Skeletal muscle tissue (tissue), 4 donors: Measurements from ENCODE around the gene DPYD. TPM values are rescaled to one million over a fixed set of nuclear protein-coding genes. Genes with fewer than 3 reads are reported as not detected.

Experiments used
- H3K27ac ChIP-seq: one replicate; pipeline ENCODE4 v1.7.0; 2013; ENCODE audit warnings: mild to moderate bottlenecking, low read depth, low read length, inconsistent platforms
- H3K27me3 ChIP-seq, 3 donors: one replicate each; pipeline ENCODE4 v1.7.0; 2013; ENCODE audit warnings: low read length in 3 of 3; ENCODE audit not compliant: control insufficient read depth in 3 of 3, insufficient read depth in 3 of 3
- H3K36me3 ChIP-seq, 3 donors: one replicate each; pipeline ENCODE4 v1.7.0; 2013; ENCODE audit warnings: low read length in 3 of 3; ENCODE audit not compliant: control insufficient read depth in 3 of 3, insufficient read depth in 3 of 3
- H3K4me1 ChIP-seq, 3 donors: one replicate each; pipeline ENCODE4 v1.7.0; 2013; ENCODE audit warnings: low read length in 3 of 3, mild to moderate bottlenecking in 3 of 3; ENCODE audit not compliant: control insufficient read depth in 3 of 3, insufficient read depth in 3 of 3
- H3K4me3 ChIP-seq, 3 donors: one replicate each; pipeline ENCODE4 v1.7.0; 2013; ENCODE audit warnings: low read length in 3 of 3
- H3K9ac ChIP-seq, 3 donors: one replicate each; pipeline ENCODE4 v1.7.0; 2013; ENCODE audit warnings: low read length in 3 of 3, mild to moderate bottlenecking in 3 of 3, moderate library complexity in 2 of 3, low read depth in 1 of 3
- H3K9me3 ChIP-seq, 3 donors: one replicate each; pipeline ENCODE4 v1.7.0; 2013; ENCODE audit warnings: low read length in 3 of 3; ENCODE audit not compliant: control insufficient read depth in 3 of 3
- total RNA-seq: library from RNA; depleted of rRNA; stranded (reverse); fragments of >200 nt; gene quantifications from one replicate; pipeline ENCODE4 v1.2.3, GENCODE V29; 2014
- donor health status: Osteomylitis.

Gene DPYD
- 18.8 TPM for total RNA-seq

DNA sequence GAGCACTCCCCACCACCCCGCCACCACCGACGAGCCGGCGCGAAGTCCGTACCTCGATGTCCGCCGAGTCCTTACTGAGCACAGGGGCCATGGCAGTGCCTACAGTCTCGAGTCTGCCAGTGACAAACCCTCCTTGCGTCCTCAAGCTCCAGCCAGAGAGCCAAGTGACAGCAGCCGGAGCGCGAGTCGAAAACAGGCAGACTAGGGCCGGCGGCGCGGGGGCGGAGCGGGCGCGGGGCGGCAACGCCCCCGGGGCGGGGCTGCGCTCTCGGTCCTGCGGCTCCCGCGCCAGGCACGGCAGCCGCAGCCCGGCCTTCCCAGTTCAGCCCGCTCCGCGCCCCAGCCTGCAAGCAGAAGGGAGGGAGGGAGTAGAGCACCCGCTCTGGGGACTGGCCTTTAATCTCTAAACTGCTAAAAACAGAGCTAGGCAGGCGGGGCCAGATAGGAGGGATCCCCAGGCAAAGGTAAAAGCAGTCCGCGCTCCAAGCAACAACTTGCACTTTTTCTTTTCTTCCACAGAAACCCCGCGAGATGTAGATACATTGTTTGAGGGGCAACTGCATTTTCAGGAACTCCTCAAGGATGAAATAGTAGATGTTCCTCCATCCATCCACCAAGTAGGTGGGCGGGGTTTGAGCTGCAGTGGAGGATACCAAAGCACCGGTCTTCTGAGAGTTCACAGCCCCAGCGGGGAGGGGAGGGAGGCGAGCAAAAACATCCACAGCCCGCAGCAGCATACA lies at the start of gene DPYD:
Gene DPYD, minus strand, starts transcription at position 203 of the 740 bp plus-strand sequence. Its CDS starts 112 bp downstream, at position 91.
- Histone ChIP-seq H3K9ac (peak within 1 kb of the TSS; percentile 81 to 93 (median 93)), H3K9me3 (no peaks in the 10 kb centered on the region), H3K27me3 (no peaks in the 10 kb centered on the region), H3K4me1 (peaks cover 6 to 7% (median 6%) of the 10 kb centered on the region in 3 donors), H3K4me3 (peak within 1 kb of the TSS; percentile 90 to 93 (median 92)), H3K27ac (peak within 1 kb of the TSS; percentile 94), H3K36me3 (no peaks in the 10 kb centered on the region)

GRCh38 chr1:97960470-97960869 lies 39.6 kb upstream of the DPYD start:
- Histone ChIP-seq H3K27me3 (no peaks in the 10 kb centered on the region), H3K9me3 (no peaks in the 10 kb centered on the region), H3K36me3 (no peaks in the 10 kb centered on the region), H3K4me3 (no peak overlapping the region), H3K9ac (no peak overlapping the region), H3K27ac (no peak overlapping the region), H3K4me1 (no peaks in the 10 kb centered on the region)

DNA sequence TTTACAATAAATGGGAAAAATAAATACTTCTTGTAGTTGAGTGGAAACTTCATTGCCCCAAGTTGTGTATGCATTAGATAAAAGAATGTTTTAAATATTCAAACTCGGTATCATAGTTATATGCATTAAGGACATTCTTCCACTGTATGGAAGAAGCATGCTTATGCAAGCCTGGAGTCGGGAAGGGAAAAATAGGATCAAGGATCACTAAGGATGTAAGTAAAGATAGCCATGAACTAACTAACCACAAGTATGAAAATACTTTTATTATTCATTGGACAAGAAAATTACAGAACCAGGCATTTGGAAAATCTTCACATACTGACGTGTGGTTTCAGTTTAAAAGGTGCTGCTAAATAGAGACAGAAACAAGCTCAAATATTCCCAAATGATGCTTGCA lies 26.9 kb upstream of the DPYD start:
- Histone ChIP-seq H3K4me1 (no peaks in the 10 kb centered on the region), H3K27me3 (no peaks in the 10 kb centered on the region), H3K4me3 (no peak overlapping the region), H3K27ac (no peak overlapping the region), H3K36me3 (no peaks in the 10 kb centered on the region), H3K9me3 (no peaks in the 10 kb centered on the region), H3K9ac (no peak overlapping the region)

DNA sequence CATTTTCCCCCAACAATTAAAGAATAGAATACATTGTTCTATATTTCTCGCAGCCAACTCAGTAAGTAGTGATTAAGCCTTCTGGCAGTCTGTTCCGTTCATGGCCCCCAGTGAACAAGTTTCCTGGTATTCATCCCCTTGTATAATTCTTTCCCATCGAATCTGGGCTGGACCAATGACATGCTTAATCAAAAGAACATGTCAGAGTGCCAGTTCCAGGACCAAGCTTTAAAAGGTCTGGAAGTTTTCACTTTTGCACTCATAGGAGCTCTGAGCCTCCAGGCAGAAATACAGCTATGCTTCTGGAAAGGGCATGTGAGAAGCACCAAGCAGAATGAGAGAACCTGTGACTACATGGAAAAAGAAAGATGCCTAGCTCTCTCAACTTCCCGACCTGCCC lies 22.5 kb upstream of the DPYD start:
- Histone ChIP-seq H3K9ac (no peak overlapping the region), H3K4me1 (no peaks in the 10 kb centered on the region), H3K27me3 (no peaks in the 10 kb centered on the region), H3K4me3 (no peak overlapping the region), H3K27ac (no peak overlapping the region), H3K36me3 (no peaks in the 10 kb centered on the region), H3K9me3 (no peaks in the 10 kb centered on the region)

DNA sequence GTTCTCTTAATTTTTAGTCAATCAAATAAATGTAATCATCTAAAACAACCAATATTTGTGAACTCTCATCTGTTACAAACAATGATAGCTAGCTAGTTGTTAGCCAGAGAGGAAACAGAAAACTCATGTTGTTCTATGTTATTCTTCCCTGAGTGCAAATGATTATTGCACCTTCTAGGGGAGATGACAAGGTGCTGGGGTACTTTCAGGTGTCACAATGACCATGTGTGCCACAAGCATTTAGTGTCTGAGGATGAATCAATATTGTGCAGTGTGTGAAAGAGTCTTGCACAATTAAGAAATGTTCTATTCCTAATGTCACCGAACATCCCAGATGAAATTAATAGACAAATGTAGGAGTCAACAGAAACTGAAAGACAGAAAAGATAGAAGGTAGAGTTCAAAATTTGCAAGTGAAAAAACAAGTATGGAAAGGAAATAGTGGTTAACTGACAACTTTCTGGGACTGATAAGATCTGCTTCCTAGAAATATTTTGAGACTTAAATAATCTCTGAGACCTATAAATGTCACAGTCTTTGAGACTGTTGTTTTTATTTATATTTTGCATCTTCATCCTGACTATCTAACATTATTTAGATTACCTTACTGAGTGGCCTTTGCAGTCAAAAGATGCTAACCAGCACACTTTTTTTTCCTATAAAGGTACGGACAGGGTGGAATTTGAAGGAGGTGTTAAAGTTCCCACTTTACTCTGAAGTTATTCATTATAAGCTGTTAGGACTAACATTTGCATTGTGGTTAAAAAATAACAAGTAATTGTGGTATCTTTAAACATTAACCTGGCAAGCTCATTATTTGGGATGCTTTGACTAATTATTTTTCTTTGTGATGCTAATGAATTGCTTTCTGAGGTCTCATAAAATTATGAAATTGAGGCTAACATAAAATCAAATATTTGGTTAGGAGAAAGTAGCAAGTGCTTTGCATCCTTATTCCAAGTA lies 21.6 kb upstream of the DPYD start:
- H3K4me1 ChIP-seq = no peaks in the 10 kb centered on the region
- H3K9me3 ChIP-seq = no peaks in the 10 kb centered on the region
- H3K4me3 ChIP-seq = no peak overlapping the region
- no peak overlapping the region for H3K9ac ChIP-seq
- no peaks in the 10 kb centered on the region for H3K36me3 ChIP-seq
- no peak overlapping the region for H3K27ac ChIP-seq
- no peaks in the 10 kb centered on the region for H3K27me3 ChIP-seq

DNA sequence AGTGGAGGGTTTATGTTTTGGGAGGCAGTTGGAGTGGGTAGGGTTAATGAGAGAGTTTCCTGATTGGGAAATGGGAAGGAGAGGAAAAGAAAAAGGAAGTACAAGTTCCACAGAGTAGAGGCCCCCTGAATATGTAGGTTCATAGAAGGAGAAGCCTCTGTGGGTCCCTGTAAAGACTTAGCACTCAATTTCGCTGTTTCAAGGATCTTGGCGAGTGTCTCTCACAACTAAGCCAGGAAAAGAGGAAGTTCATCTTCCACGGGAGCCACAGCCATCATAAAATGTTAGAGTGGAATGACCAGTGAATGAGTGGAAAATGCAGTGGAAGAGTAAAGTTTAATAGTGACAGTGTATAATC lies 17.4 kb upstream of the DPYD start:
- Histone ChIP-seq H3K4me3 (no peak overlapping the region), H3K27me3 (no peaks in the 10 kb centered on the region), H3K36me3 (no peaks in the 10 kb centered on the region), H3K27ac (no peak overlapping the region), H3K4me1 (no peaks in the 10 kb centered on the region), H3K9ac (no peak overlapping the region), H3K9me3 (no peaks in the 10 kb centered on the region)

- H3K4me3 ChIP-seq = no peak overlapping the region
- H3K4me1 ChIP-seq = no peaks in the 10 kb centered on the region
- no peaks in the 10 kb centered on the region for H3K36me3 ChIP-seq
- H3K27ac ChIP-seq = no peak overlapping the region
- H3K9ac ChIP-seq = no peak overlapping the region
- H3K9me3 ChIP-seq = no peaks in the 10 kb centered on the region
- no peaks in the 10 kb centered on the region for H3K27me3 ChIP-seq
Measured at GRCh38 chr1:97936976-97937375, 16.1 kb upstream of the DPYD start.

GRCh38 chr1:97934491-97934890 lies 13.7 kb upstream of the DPYD start:
- no peak overlapping the region for H3K9ac ChIP-seq
- no peak overlapping the region for H3K4me3 ChIP-seq
- H3K27ac ChIP-seq = no peak overlapping the region
- H3K27me3 ChIP-seq = no peaks in the 10 kb centered on the region
- H3K4me1 ChIP-seq = no peaks in the 10 kb centered on the region
- H3K36me3 ChIP-seq = no peaks in the 10 kb centered on the region
- H3K9me3 ChIP-seq = no peaks in the 10 kb centered on the region

DNA sequence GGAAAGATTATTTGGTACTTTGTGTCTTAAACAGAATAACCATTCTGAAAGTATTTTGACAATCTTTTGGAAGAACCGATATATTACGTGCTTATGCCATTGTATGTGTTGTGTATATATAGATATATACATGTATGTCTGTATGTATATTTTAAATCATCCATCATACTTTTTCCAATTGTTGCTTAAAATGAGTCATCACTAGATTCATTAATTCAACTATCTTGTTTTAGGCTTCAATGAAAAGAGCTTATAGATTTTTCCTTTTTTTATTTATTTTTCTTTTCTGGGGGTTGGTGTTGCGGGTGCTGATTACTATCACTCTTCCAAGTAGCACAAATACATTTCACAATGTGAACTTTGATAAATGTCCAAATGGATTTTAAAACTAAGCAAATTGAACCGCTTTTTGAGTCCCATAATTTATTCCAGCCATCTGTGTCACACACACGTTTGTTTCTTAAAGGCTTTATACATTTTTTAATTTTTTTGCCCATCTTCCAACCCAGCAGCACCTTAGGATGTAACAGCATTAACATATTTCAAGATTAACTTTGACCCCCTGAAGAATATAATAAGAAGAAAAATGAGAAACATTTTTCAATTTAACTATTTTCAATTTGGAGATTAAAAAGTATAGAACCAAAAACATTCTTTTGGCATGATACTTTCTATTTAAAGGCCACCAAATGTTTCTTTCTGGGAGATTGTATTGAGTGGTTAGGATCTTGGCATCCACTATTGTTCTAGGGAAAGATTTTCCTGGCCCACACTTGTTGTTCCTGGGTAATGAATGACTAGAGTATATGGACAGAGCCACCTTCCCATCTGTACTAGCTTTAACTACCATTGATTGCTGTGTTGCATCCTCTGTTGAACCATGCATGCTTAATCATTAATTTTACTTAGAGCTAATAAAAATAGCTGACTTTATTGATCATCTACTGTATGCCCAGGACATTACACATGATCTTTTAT lies 9.3 kb upstream of the DPYD start:
- Histone ChIP-seq H3K9ac (no peak overlapping the region), H3K27ac (no peak overlapping the region), H3K4me1 (no peaks in the 10 kb centered on the region), H3K9me3 (no peaks in the 10 kb centered on the region), H3K36me3 (no peaks in the 10 kb centered on the region), H3K27me3 (no peaks in the 10 kb centered on the region), H3K4me3 (no peak overlapping the region)
